Immature natural killer cell (primary cell): Measurements from ENCODE around the gene GPRIN2. TPM values are rescaled to one million over a fixed set of nuclear protein-coding genes. Genes with fewer than 3 reads are reported as not detected.

Experiments used
- DNase-seq, 3 donors: peaks; one replicate each; pipeline ENCODE4 v3.0.0; 2022; ENCODE audit warnings: mixed read lengths in 1 of 3
- H3K27ac Mint-ChIP-seq, 6 donors: one replicate each; pipeline ENCODE4 v1.8.0; 2020; ENCODE audit warnings: mixed read lengths in 6 of 6, mild to moderate bottlenecking in 5 of 6, inconsistent platforms in 4 of 6, moderate library complexity in 3 of 6
- H3K27me3 Mint-ChIP-seq, 3 donors: one replicate each; pipeline ENCODE4 v1.8.0; 2020 to 2021; ENCODE audit warnings: low read depth in 3 of 3, mild to moderate bottlenecking in 3 of 3, mixed read lengths in 3 of 3, moderate library complexity in 3 of 3, inconsistent platforms in 1 of 3
- H3K36me3 Mint-ChIP-seq, 3 donors: one replicate each; pipeline ENCODE4 v1.8.0; 2020; ENCODE audit warnings: mixed read lengths in 3 of 3, inconsistent platforms in 2 of 3, mild to moderate bottlenecking in 2 of 3
- H3K4me1 Mint-ChIP-seq, 2 donors: one replicate each; pipeline ENCODE4 v1.8.0; 2020; ENCODE audit warnings: inconsistent platforms in 2 of 2, mild to moderate bottlenecking in 2 of 2, mixed read lengths in 2 of 2, moderate library complexity in 1 of 2
- H3K4me3 Mint-ChIP-seq, 5 donors: one replicate each; pipeline ENCODE4 v1.8.0; 2020; ENCODE audit warnings: mild to moderate bottlenecking in 5 of 5, mixed read lengths in 5 of 5, inconsistent platforms in 3 of 5, moderate library complexity in 3 of 5
- H3K9me3 Mint-ChIP-seq, 6 donors: one replicate each; pipeline ENCODE4 v1.8.0; 2020; ENCODE audit warnings: mild to moderate bottlenecking in 6 of 6, mixed read lengths in 6 of 6, inconsistent platforms in 4 of 6, moderate library complexity in 3 of 6
- polyA plus RNA-seq, 3 donors: library from polyadenylated mRNA; unstranded; fragments of 300-500 nt; fragmentation: Illumina TruSeq; gene quantifications; one replicate each; pipeline ENCODE4 v1.2.3, GENCODE V29; 2021

Gene GPRIN2
- polyA plus RNA-seq, 3 donors from 2014 or later: not detected

DNA sequence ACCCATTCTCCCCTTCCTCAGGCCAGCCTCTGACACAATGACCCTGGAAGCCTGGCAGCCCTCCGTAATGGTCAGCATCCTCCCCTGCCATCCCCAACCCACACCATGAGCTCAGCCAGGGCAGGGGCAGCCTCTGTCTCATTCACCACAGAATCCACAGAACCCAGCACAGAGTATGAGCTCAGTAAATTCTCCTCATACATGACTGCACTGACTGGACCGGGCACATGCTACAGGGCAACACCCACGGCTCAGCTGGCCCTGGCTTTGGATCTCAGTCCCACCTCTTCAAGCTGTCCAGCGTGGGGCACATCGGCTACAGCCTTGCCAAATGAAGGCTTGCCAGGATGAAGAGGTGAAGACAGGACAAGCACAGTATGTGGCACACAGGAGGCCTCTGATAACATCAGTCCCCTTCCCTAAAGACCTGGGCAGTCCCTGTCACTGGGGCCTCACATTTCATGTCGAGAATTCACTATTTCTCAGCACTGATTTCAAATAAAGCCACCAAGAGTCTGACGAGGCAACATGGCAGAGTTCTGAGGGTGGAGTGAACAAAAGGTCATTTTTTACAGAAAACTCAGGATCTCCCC is 7.9 kb downstream of the GPRIN2 start:
- H3K4me1 Mint-ChIP-seq: no peaks in the 10 kb centered on the region
- peaks cover 1 to 5% (median 2%) of the 10 kb centered on the region in 3 donors for H3K27me3 Mint-ChIP-seq
- no peak for DNase-seq
- no peaks in the 10 kb centered on the region for H3K36me3 Mint-ChIP-seq
- no peaks in the 10 kb centered on the region for H3K9me3 Mint-ChIP-seq
- no peak overlapping the region for H3K4me3 Mint-ChIP-seq
- H3K27ac Mint-ChIP-seq: no peak overlapping the region

- no peak overlapping the region for H3K4me3 Mint-ChIP-seq
- no peaks in the 10 kb centered on the region for H3K36me3 Mint-ChIP-seq
- no peaks in the 10 kb centered on the region for H3K4me1 Mint-ChIP-seq
- no peak for DNase-seq
- no peaks in the 10 kb centered on the region for H3K9me3 Mint-ChIP-seq
- no peak overlapping the region for H3K27ac Mint-ChIP-seq
- peaks cover 2 to 5% (median 4%) of the 10 kb centered on the region in 3 donors for H3K27me3 Mint-ChIP-seq
These were observed 8.6 kb downstream of the GPRIN2 start for GRCh38 chr10:46547541-46548497.

GRCh38 chr10:46546591-46547540 is 9.6 kb downstream of the GPRIN2 start:
- peaks cover 0 to 3% (median 0%) of the 10 kb centered on the region in 6 donors for H3K9me3 Mint-ChIP-seq
- peaks cover 2 to 11% (median 4%) of the 10 kb centered on the region in 3 donors for H3K27me3 Mint-ChIP-seq
- H3K4me1 Mint-ChIP-seq: peaks cover 2 to 7% of the 10 kb centered on the region in 2 donors
- no peak overlapping the region for H3K4me3 Mint-ChIP-seq
- H3K27ac Mint-ChIP-seq: no peak overlapping the region
- no peak for DNase-seq
- no peaks in the 10 kb centered on the region for H3K36me3 Mint-ChIP-seq

GRCh38 chr10:46545861-46546590 is 10.4 kb downstream of the GPRIN2 start:
- H3K4me1 Mint-ChIP-seq: peaks cover 2 to 8% of the 10 kb centered on the region in 2 donors
- H3K27ac Mint-ChIP-seq: no peak overlapping the region
- no peak for DNase-seq
- H3K4me3 Mint-ChIP-seq: no peak overlapping the region
- H3K9me3 Mint-ChIP-seq: peaks cover 0 to 3% (median 0%) of the 10 kb centered on the region in 6 donors
- peaks cover 2 to 11% (median 4%) of the 10 kb centered on the region in 3 donors for H3K27me3 Mint-ChIP-seq
- H3K36me3 Mint-ChIP-seq: no peaks in the 10 kb centered on the region

GRCh38 chr10:46544989-46545791 is 11.3 kb downstream of the GPRIN2 start:
- DNase-seq: no peak
- Mint-ChIP-seq H3K27me3 (peaks cover 7 to 14% (median 8%) of the 10 kb centered on the region in 3 donors), H3K27ac (no peak overlapping the region), H3K36me3 (no peaks in the 10 kb centered on the region), H3K9me3 (peaks cover 0 to 3% (median 0%) of the 10 kb centered on the region in 6 donors), H3K4me1 (peaks cover 7 to 14% of the 10 kb centered on the region in 2 donors), H3K4me3 (no peak overlapping the region)

DNA sequence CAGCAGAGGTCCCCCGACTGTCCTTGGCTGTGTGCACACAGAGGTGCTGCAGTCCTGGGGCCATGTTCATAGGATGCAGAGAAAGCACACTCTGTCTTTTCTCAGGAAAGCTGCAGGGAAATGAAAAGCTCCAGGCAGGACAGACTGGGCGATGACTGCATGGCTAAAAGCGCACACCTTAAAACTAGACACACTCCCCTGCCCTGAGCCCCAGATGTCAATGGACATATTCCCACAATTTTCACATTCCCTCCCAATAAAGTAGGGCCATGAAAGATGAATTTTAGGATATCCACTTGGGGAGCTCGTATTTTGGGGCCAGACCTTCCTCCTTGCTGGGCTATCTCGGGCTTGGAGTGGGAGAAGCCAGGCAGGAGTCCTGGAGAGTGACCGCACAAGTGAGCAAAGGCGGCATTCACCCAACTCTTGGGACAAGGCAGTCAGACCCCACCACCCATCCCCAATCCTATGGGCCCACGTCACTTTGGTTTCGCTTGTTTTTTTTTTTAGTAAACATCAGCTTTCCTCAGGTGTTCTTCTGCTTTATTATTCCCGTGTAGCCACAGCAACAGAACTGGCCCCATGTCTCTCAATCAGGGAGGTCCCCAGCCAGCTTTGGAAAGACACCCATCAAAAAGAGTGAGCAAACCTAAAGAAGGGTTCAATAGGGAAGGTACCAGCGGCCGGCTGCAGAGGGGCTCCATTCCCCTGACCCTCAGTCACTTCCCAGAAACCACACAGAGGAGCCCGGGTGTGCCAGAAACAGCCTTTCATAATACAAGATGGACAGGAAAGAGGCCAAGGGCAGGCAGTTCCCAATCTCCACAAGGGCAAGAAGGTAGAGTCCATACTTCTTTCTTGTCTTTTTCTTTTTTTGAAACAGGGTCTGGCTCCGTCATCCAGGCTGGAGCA is 12.7 kb downstream of the GPRIN2 start:
- Mint-ChIP-seq H3K27me3 (peaks cover 8 to 16% (median 9%) of the 10 kb centered on the region in 3 donors), H3K36me3 (no peaks in the 10 kb centered on the region), H3K27ac (no peak overlapping the region), H3K9me3 (peaks cover 0 to 3% (median 0%) of the 10 kb centered on the region in 6 donors), H3K4me3 (no peak overlapping the region), H3K4me1 (peaks cover 7 to 19% of the 10 kb centered on the region in 2 donors)
- no peak for DNase-seq

DNA sequence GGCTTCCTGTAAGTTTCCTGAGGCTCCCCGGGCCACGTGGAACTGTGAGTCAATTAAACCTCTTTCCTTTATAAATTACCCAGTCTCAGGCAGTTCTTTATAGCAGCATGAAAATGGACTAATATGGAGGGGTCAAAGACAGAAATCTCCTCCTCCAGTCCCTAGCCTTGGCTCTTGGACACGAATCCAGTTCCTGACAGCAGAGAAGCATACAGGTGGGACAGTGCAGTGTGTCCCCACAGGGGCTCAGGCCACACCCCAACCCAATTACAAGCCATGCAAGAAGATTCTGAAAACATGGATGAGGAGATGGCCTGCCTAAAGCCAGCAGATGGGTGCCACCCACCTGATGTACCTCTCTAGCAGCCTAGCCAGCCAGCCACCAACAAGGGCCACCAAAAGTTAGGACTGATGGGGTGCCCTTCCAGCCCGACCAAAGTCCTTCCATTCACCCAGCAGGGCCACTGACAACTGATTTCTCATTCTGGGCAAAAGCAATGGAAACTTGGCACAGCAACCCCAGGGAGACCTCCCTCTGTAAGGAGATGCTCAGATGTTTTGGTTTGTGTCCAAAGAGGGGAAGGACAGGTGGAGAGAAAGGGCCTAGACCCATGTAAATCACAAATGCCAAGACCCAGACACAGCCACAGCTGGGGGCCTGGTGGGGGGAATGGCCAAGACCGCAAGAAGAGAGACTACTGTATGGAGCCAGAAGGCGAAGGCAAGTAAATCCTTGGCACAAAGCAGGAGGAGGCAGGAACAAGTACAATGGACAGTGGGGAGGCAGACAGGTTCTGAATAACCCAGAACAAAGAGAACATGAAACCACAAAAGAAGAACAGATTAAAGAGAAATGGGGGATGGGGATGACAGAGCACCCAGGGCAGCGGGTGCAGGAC is 13.6 kb downstream of the GPRIN2 start:
- Mint-ChIP-seq H3K36me3 (no peaks in the 10 kb centered on the region), H3K4me3 (no peak overlapping the region), H3K4me1 (peaks cover 7 to 19% of the 10 kb centered on the region in 2 donors), H3K27me3 (peaks cover 8 to 18% (median 9%) of the 10 kb centered on the region in 3 donors), H3K9me3 (peaks cover 0 to 3% (median 0%) of the 10 kb centered on the region in 6 donors), H3K27ac (no peak overlapping the region)
- no peak for DNase-seq

DNA sequence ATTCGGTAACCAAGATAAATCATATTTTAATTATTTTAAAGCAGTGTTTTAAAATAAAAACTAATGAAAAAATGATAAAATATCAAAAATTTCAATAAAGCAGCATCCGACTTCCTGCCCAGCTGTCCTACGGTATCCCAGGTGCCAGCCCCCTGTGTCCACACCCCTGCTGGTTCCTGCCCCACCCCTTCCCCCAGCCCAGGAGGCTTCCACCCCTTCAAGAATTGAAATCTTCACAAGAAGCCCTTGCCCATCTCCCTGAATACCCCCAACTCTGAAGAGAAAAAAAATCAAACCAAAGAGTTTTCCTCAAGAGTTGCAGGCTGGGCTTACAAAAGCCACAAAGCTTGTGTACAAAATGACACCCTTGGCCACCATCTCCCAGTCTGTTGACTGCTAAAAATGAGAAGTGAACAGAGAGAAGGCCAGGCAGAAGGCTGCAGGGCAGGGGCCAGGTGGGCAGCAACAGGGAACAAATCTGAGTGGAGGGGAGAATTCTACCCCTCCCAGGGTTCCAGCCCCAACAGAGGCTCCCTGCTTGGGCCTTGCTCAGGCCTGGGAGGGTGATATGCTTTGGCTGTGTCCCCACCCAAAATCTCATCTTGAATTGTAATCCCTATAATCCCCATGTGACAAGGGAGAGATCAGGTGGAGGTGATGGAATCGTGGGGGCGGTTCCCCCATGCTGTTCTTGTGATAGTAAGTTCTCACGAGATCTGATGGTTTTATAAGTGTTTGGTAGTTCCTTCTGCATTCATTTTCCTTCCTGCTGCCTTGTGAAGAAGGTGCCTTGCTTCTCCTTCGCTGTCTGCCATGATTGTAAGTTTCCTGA is 14.5 kb downstream of the GPRIN2 start:
- Mint-ChIP-seq H3K27ac (no peak overlapping the region), H3K36me3 (no peaks in the 10 kb centered on the region), H3K27me3 (peaks cover 9 to 19% (median 11%) of the 10 kb centered on the region in 3 donors), H3K9me3 (peaks cover 0 to 3% (median 0%) of the 10 kb centered on the region in 6 donors), H3K4me1 (peaks cover 7 to 19% of the 10 kb centered on the region in 2 donors), H3K4me3 (no peak overlapping the region)
- no peak for DNase-seq

GRCh38 chr10:46541017-46541661 is 15.3 kb downstream of the GPRIN2 start:
- Mint-ChIP-seq H3K4me1 (peaks cover 7 to 19% of the 10 kb centered on the region in 2 donors), H3K27ac (no peak overlapping the region), H3K36me3 (no peaks in the 10 kb centered on the region), H3K27me3 (peaks cover 9 to 24% (median 11%) of the 10 kb centered on the region in 3 donors), H3K9me3 (peaks cover 0 to 3% (median 0%) of the 10 kb centered on the region in 6 donors), H3K4me3 (no peak overlapping the region)
- DNase-seq: no peak
